ENCODE data around the gene PLPP6.

The PLPP6 gene

DNA sequence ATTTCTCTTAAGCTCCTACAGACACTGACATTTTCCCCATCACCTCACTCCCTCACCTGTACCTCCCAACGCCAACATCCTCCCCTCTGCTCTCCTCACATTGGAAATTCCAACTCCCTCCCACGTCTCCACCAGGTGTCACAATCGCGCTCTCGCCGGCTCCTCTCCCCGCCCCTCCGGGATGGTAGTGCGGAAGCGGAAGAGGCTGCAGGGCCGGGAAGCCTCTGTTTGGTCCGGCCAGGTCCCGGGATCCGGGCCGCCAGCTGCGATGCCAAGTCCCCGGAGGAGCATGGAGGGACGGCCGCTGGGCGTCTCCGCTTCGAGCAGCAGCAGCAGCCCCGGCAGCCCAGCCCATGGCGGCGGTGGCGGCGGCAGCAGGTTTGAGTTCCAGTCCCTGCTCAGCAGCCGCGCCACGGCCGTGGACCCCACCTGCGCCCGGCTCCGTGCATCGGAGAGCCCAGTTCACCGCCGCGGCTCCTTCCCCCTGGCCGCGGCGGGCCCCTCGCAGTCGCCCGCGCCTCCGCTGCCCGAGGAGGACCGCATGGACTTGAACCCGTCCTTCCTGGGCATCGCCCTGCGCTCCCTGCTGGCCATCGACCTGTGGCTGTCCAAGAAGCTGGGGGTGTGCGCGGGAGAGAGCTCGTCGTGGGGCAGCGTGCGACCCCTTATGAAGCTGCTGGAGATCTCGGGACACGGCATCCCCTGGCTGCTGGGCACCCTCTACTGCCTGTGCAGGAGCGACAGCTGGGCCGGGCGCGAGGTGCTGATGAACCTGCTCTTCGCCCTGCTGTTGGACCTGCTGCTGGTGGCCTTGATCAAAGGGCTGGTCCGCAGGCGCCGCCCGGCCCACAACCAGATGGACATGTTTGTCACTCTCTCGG, at the start of gene PLPP6:
TSS of gene PLPP6 (plus strand) at position 187 of the 881 bp plus-strand sequence. CDS start at position 269, 82 bp downstream.
- Histone ChIP-seq H3K27me3 (ENCODE audit: insufficient read depth, low read length) (no peaks in the 10 kb centered on the region), H3K36me3 (ENCODE audit: insufficient read depth, low read length) (no peaks in the 10 kb centered on the region), H3K4me3 (ENCODE audit: low read length) (peak within 1 kb of the TSS; percentile 61), H3K4me1 (ENCODE audit: insufficient read depth, low read length) (peaks cover 28% of the 10 kb centered on the region), H2AFZ (ENCODE audit: low read depth, low read length) (peak within 1 kb of the TSS; percentile 79), H3K9me3 (ENCODE audit: low read length) (no peaks in the 10 kb centered on the region)

DNA sequence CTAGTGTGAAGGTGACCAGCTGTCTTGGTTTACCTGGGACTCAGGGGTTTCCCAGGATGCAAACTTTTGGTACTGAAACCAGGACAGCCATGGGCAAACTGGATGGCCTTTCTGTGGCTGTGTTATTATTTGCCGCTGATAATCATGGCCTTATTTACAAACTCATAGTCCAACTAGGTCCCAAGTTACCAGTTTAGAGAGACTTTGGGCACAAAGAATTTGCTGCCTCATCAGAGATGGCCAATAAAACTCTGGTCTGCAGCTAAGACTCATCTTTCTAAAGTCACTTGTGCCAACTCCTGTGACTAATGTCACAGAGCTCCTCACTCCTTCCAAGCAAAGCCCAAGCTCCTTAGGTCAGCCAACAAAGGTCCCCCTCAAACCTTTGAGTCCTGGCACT, 47.5 kb upstream of the PLPP6 start:
- no peak overlapping the region for H3K4me3 ChIP-seq (ENCODE audit: low read length)
- no peaks in the 10 kb centered on the region for H3K36me3 ChIP-seq (ENCODE audit: insufficient read depth, low read length)
- H3K27me3 ChIP-seq (ENCODE audit: insufficient read depth, low read length) = no peaks in the 10 kb centered on the region
- peaks cover 10% of the 10 kb centered on the region for H3K4me1 ChIP-seq (ENCODE audit: insufficient read depth, low read length)
- H2AFZ ChIP-seq (ENCODE audit: low read depth, low read length) = no peak overlapping the region
- H3K9me3 ChIP-seq (ENCODE audit: low read length) = no peaks in the 10 kb centered on the region

DNA sequence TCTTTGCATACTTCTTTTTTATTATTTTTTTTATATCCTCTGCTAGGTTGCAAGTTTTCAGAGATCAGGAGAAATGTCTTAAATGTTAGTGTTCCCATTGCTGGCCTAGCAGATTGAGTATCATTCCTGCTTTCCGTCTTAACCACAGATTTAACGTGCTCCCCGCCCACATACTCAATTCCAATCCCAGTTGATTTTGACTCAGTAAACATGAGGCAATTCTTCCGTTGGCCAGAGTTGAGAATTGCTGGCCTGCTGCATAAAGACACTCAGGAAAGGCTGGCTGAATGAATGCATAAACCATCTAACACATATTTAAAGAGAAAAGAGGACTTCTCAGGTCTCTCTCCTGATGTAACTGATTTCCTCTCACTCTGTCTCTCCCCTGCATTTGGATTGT, 46.8 kb upstream of the PLPP6 start:
- Histone ChIP-seq H3K9me3 (ENCODE audit: low read length) (no peaks in the 10 kb centered on the region), H3K36me3 (ENCODE audit: insufficient read depth, low read length) (no peaks in the 10 kb centered on the region), H3K4me3 (ENCODE audit: low read length) (no peak overlapping the region), H3K4me1 (ENCODE audit: insufficient read depth, low read length) (peaks cover 16% of the 10 kb centered on the region), H2AFZ (ENCODE audit: low read depth, low read length) (no peak overlapping the region), H3K27me3 (ENCODE audit: insufficient read depth, low read length) (no peaks in the 10 kb centered on the region)

DNA sequence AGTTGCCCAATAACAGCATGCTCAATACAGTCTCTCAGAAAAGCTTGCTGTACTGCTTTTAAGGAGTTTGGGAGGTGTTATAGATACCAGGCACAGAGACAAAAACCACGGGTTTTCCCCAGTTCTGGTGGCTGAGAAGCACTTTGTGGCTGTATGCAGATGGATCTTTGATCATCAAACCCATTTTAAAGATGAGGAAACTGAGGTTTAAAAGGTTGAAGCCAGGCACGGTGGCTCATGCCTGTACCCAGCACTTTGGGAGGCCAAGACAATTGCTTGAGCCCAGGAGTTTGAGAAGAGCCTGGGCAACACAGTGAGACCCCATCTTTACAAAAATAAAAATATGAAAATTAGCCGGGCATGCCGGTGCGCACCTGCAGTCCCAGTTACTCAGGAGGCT, 46.3 kb upstream of the PLPP6 start:
- H3K4me3 ChIP-seq (ENCODE audit: low read length) = no peak overlapping the region
- no peaks in the 10 kb centered on the region for H3K36me3 ChIP-seq (ENCODE audit: insufficient read depth, low read length)
- no peaks in the 10 kb centered on the region for H3K27me3 ChIP-seq (ENCODE audit: insufficient read depth, low read length)
- H2AFZ ChIP-seq (ENCODE audit: low read depth, low read length) = no peak overlapping the region
- H3K9me3 ChIP-seq (ENCODE audit: low read length) = no peaks in the 10 kb centered on the region
- peaks cover 22% of the 10 kb centered on the region for H3K4me1 ChIP-seq (ENCODE audit: insufficient read depth, low read length)

DNA sequence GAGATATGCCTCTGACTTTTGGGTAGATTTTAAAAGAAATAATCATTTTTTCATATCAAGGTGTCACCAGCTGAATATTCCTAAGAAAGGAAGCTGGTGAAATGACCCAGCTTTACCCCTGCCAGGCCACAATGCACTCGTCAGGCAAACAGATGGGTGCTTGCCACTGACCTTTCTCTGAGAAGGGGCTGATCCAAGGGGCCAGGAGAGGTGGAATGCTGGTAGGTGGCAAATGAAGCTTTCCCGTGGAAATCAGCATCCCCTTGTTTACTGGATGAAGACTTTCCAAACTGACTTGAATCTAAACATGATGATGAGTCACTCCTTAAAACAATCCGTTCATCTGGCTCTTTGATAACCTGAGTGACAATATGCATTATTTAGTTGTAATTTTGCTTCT, 44.3 kb upstream of the PLPP6 start:
- no peak overlapping the region for H2AFZ ChIP-seq (ENCODE audit: low read depth, low read length)
- no peaks in the 10 kb centered on the region for H3K9me3 ChIP-seq (ENCODE audit: low read length)
- no peak overlapping the region for H3K4me3 ChIP-seq (ENCODE audit: low read length)
- H3K36me3 ChIP-seq (ENCODE audit: insufficient read depth, low read length) = no peaks in the 10 kb centered on the region
- H3K27me3 ChIP-seq (ENCODE audit: insufficient read depth, low read length) = no peaks in the 10 kb centered on the region
- H3K4me1 ChIP-seq (ENCODE audit: insufficient read depth, low read length) = peaks cover 25% of the 10 kb centered on the region

DNA sequence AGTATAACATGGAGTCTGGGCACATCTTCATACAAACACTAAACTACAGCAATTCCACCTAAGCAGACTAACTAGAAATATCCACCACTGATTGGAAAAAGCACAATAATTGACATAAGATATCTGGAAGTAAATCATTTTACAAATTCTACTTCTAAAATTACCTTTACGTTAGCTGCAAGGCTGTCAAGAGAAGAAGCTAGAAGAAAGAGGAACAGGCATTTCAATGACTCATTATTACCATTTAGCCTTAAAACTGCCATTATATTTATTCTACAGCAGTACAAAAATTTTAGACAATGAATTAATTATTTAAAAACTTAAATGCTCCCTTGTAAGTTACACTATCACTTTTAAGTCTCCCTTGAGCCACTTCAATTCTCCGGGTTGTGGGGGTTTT, 43.4 kb upstream of the PLPP6 start:
- Histone ChIP-seq H3K9me3 (ENCODE audit: low read length) (no peaks in the 10 kb centered on the region), H3K36me3 (ENCODE audit: insufficient read depth, low read length) (no peaks in the 10 kb centered on the region), H3K4me1 (ENCODE audit: insufficient read depth, low read length) (peaks cover 25% of the 10 kb centered on the region), H2AFZ (ENCODE audit: low read depth, low read length) (no peak overlapping the region), H3K4me3 (ENCODE audit: low read length) (no peak overlapping the region), H3K27me3 (ENCODE audit: insufficient read depth, low read length) (no peaks in the 10 kb centered on the region)

DNA sequence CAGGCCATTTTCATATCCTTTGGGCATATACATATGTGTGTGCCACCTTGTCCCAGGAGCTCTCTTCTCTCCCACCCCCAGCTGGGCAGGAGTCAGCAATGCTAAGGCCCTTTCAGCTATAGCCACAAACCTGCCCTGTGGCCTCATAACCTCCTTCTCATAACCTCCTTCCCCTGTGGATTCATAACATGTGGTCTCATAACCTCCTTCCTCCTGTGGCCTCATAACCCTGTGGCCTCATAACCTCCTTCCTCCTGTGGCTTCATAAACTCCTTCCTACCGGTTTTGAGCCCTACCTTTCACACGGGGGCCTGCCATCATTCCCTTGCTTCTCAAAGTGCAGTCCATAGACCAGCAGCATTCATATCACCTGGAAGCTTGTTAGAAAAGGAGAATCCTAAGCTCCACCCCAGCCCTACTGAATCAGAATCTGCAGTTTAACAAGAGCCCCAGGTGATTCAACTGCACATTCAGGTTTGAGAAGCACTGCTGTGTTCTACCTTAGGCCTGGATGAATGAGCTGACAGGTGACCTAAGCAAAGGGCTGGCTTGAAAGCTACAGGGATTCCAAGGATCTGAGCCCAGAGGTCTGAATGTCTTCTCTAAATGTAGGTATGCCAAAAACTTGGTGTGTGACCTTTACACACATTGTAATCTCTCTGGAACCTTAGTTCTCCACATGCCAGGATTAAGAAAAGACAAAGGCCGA, 41.9 kb upstream of the PLPP6 start:
- H2AFZ ChIP-seq (ENCODE audit: low read depth, low read length) = no peak overlapping the region
- no peaks in the 10 kb centered on the region for H3K27me3 ChIP-seq (ENCODE audit: insufficient read depth, low read length)
- H3K9me3 ChIP-seq (ENCODE audit: low read length) = no peaks in the 10 kb centered on the region
- H3K4me1 ChIP-seq (ENCODE audit: insufficient read depth, low read length) = peaks cover 25% of the 10 kb centered on the region
- H3K36me3 ChIP-seq (ENCODE audit: insufficient read depth, low read length) = no peaks in the 10 kb centered on the region
- H3K4me3 ChIP-seq (ENCODE audit: low read length) = no peak overlapping the region

DNA sequence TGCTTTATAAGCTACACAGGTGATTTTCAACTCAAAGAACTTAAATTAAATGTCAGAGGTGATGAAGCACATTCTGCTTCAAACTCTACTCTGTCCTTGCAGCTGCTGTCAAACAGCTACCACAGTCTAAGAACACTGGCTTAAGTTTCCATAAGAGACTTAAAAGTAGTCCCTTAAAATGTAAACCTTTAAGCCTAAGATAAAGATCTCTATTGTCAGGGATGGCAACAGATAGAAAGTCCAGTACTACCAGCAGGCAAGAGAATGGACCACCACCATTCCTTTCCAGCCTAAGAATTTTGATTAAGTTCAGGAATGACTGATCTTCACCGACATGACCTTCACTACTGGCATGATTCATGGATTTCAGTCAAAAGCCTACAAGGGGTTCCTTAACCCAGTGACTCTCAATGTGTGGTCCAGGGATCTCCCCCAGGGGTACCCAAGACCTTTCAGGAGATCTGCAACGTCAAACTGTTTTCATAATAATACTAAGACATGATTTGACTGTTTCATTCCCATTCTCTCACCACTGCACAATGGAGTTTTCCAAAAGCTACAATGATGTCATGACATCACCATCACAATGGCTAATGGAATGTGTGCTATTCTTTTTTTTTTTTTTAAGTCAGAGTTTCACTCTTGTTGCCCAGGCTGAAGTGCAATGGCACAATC, 41.1 kb upstream of the PLPP6 start:
- Histone ChIP-seq H3K4me1 (ENCODE audit: insufficient read depth, low read length) (peaks cover 25% of the 10 kb centered on the region), H3K36me3 (ENCODE audit: insufficient read depth, low read length) (no peaks in the 10 kb centered on the region), H3K9me3 (ENCODE audit: low read length) (no peaks in the 10 kb centered on the region), H2AFZ (ENCODE audit: low read depth, low read length) (no peak overlapping the region), H3K27me3 (ENCODE audit: insufficient read depth, low read length) (no peaks in the 10 kb centered on the region), H3K4me3 (ENCODE audit: low read length) (no peak overlapping the region)

DNA sequence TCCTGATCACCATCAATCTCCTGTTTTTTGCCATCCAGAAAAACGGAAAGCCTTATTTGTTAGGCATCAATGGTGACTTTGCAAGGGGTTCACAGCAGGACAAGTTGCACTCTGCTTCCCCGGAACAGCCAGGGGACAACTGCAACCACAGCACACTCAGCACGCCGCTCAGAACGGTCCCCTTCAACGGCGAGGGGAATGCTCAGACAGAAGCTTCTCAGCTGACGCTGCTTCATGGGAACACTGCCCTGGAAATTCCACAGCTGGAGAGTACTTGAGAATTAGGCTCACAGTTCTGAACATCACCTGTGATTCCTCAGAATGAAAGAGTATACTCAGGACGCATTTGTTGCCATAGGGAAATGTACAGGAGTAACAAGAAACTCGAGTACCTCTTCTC, 40.1 kb upstream of the PLPP6 start:
- Histone ChIP-seq H3K27me3 (ENCODE audit: insufficient read depth, low read length) (no peaks in the 10 kb centered on the region), H3K9me3 (ENCODE audit: low read length) (no peaks in the 10 kb centered on the region), H2AFZ (ENCODE audit: low read depth, low read length) (no peak overlapping the region), H3K4me3 (ENCODE audit: low read length) (no peak overlapping the region), H3K36me3 (ENCODE audit: insufficient read depth, low read length) (no peaks in the 10 kb centered on the region), H3K4me1 (ENCODE audit: insufficient read depth, low read length) (peaks cover 24% of the 10 kb centered on the region)

DNA sequence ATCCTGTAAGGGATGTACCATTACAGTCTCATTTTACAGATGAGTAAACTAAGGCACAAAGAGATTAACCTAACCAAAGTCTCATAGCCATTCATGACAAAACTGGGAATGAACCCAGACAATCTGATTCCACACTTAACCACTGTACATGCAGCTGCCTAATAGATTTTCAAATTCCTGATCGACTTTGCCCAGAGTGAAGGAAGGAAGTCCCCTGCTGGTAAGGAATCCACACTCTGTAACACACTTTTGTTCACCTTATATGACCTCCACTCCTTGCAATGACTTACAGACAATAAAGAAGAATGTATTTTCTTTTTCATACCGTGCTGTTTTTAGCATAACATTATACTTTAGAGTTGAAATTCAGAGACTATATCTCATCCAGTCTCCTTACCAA, 31.3 kb upstream of the PLPP6 start:
- H3K36me3 ChIP-seq (ENCODE audit: insufficient read depth, low read length) = no peaks in the 10 kb centered on the region
- no peaks in the 10 kb centered on the region for H3K4me1 ChIP-seq (ENCODE audit: insufficient read depth, low read length)
- H3K9me3 ChIP-seq (ENCODE audit: low read length) = no peaks in the 10 kb centered on the region
- no peak overlapping the region for H2AFZ ChIP-seq (ENCODE audit: low read depth, low read length)
- H3K4me3 ChIP-seq (ENCODE audit: low read length) = no peak overlapping the region
- H3K27me3 ChIP-seq (ENCODE audit: insufficient read depth, low read length) = no peaks in the 10 kb centered on the region

DNA sequence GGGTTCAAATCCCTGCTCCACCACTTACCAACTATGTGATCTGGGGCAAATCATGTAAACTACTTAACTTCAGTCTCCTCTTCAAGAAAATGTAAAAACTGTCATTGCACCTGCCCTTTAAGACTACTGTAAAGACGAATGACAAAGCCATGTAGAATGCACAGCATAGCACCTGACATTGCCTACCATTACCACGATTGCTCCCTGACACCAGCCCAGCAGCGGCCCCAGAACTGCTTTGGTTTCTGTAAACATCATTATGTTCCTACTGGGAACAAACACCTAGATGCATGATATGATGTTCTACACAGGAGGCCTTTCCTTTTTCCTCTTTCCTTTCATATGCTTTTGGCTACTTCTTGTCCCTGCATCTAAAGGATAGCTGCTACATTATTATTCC, 23.1 kb upstream of the PLPP6 start:
- Histone ChIP-seq H2AFZ (ENCODE audit: low read depth, low read length) (no peak overlapping the region), H3K36me3 (ENCODE audit: insufficient read depth, low read length) (no peaks in the 10 kb centered on the region), H3K27me3 (ENCODE audit: insufficient read depth, low read length) (no peaks in the 10 kb centered on the region), H3K4me3 (ENCODE audit: low read length) (no peak overlapping the region), H3K4me1 (ENCODE audit: insufficient read depth, low read length) (no peaks in the 10 kb centered on the region), H3K9me3 (ENCODE audit: low read length) (no peaks in the 10 kb centered on the region)

DNA sequence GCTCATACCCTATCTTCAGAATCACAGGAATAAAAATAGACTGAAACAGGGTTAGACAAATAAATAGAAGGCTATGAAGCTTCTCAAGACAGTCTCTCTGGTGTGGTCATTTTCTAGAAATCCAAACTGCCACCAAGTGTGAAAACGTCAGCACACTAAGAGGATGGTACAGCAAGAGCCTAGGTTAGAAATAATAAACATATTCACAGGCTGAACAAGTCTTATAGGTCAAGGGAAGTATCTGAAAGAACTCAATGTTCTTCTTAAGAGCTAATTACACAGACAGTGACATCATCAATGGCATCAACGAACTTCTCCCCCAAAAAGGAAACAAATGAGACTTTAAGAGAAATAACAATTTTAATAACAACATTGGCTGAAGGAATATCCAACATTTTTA, 22.7 kb upstream of the PLPP6 start:
- Histone ChIP-seq H3K4me1 (ENCODE audit: insufficient read depth, low read length) (no peaks in the 10 kb centered on the region), H3K36me3 (ENCODE audit: insufficient read depth, low read length) (no peaks in the 10 kb centered on the region), H3K9me3 (ENCODE audit: low read length) (no peaks in the 10 kb centered on the region), H2AFZ (ENCODE audit: low read depth, low read length) (no peak overlapping the region), H3K27me3 (ENCODE audit: insufficient read depth, low read length) (no peaks in the 10 kb centered on the region), H3K4me3 (ENCODE audit: low read length) (no peak overlapping the region)

DNA sequence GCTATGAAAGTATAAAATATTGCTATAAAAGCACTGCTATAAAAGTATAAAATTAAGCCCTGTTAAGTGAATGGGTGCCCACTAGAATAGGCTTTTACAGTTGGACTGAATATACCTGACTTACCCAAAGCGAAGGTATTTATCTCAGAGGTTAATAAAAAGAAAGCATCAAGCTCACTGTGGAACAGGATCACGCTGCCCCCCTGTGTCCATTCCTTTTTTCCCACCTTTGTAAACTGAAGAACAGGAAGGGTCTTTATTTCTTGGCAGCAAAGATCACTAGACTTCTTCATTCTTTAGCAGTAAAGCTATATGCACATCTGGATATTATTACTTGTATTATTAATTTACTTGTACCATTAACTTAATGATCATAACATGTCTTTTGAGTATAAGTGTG, 22.1 kb upstream of the PLPP6 start:
- H2AFZ ChIP-seq (ENCODE audit: low read depth, low read length) = no peak overlapping the region
- no peak overlapping the region for H3K4me3 ChIP-seq (ENCODE audit: low read length)
- no peaks in the 10 kb centered on the region for H3K36me3 ChIP-seq (ENCODE audit: insufficient read depth, low read length)
- no peaks in the 10 kb centered on the region for H3K27me3 ChIP-seq (ENCODE audit: insufficient read depth, low read length)
- H3K9me3 ChIP-seq (ENCODE audit: low read length) = no peaks in the 10 kb centered on the region
- H3K4me1 ChIP-seq (ENCODE audit: insufficient read depth, low read length) = no peaks in the 10 kb centered on the region

Measured in neuron (in vitro differentiated cells).